GM21515 (cell line): ENCODE data around the gene STX8.
"Not testable (repeated sequence)": the region's sequence is repeated elsewhere in the genome, so short reads cannot be mapped to it uniquely, and the experiment has no call there.

Experiments
- ATAC-seq: cut with Tn5 transposase; IDR thresholded peaks from one replicate; pipeline ENCODE4 v1.9.1; 2021; ENCODE audit not compliant: unreplicated experiment

STX8 gene

GRCh38 chr17:9270921-9271320 is 304.7 kb downstream of the STX8 start:
- no peak for ATAC-seq

- ATAC-seq: no peak
Measured at GRCh38 chr17:9269350-9270035, 306.1 kb downstream of the STX8 start.

DNA sequence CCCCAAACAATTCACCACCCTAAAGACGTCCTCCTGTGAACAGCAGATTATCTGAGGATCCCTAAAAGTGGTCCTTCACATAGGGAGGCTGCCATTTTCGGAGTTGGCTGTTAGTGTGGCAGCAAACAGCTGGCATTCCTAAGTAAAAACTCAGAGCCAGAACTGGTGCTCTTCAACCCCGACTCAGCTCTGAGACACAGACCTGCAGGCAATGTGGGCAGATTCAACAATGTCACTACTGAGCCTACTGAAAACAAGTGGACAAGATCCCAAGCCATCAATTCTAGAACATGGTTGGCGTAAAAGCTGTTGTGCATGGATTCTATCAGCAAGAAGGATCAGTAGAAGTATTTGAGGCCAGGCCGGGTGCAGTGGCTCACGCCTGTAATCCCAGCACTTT is 307.1 kb downstream of the STX8 start:
- no peak for ATAC-seq

DNA sequence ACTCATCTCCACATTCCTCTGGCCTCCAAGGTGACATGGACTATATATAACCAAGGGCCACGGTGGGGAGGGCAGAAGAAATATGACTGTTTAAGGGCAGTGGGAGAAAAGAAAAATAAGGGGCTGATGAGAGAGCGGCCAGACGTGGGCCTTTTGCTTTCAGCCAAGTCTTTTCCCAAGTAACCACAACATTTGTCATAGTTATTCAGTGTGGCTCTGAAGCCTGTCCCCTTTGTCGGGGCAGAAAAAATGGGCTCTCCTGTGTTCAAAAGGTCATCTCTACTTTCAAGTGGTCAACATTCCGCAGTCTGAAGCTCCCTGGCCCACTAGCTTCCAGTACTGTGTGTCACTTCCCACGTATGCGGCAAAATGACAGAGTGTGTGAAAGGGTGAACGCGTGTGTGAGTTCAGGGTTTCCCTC is 308.9 kb downstream of the STX8 start:
- ATAC-seq: no peak

DNA sequence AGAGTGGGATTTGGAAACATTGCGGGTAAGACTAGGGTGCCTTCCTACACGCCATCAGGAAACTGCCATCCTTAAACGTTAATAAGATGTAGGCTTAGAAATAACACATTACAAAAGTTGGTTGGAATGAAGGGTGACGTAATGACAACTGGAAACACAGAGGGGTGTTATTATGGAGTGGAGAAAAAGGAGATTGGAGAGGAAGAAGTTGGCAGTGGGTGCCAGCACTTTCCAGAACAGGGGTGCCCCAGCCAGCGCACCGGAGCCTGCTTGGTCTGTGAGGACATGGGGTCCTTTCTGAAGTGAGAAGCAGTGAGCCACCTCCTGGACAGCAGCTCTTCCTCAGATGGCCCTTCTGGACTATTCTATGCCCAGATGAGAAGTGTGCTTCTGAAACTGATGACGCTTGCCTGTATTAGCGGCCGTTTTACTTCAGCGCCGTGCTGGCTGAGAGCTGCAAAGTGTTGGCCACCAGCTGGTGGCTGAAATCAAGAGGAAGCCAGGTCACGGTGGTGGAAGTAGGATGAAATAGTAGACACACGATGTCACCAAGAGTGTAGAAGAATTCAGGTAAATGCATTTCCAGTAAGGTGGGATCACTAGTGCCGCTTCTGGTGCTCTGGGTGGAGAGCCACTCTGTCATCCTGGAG is 309.5 kb downstream of the STX8 start:
- no peak for ATAC-seq

DNA sequence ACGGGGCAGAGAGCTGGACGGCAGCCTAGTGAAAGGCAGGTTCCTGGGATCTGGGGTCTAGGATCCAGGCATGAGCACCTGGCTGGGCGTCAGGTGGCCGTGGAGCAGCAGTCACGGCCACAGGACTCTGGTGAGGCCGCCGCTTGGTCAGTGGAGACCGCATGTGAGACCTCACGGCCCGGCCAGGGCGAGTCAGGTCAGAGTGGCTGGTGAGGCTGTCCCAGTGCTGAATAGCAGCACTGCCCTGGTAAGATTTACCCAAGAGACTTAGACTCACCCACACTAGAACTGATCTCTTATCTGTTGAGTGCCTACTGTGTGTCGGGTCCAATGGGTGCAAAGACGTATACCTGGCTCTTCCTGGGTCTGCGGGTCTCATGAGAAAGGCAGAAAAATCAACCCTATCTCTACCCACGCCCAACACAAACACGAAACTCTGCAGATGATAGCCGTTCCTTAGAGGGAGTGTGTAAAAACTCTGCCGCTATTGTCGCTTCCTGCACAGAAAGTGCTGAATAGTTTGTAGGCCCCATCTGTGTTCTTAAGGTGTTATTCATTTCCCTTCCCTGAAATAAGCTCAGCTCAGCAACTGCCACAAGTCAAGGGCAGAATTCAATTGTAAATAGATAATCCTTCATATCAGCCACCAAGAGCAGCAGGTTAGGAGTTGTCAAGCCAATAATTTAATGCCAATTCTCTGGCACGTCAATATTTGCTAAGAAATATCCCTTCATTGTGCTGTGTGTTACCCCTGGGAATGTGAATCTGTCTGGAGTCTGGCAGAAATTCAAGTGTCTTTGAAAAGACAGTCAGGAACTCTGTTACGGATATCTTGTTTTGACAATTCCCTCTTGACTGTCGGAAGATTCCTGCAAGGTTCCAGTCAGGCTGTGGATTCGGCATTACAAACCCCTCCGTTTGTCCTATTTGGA is 314.3 kb downstream of the STX8 start:
- ATAC-seq: no peak

- ATAC-seq: no peak
Measured at GRCh38 chr17:9259419-9259818, 316.2 kb downstream of the STX8 start.

GRCh38 chr17:9258115-9259015 is 317.3 kb downstream of the STX8 start:
- no peak for ATAC-seq

DNA sequence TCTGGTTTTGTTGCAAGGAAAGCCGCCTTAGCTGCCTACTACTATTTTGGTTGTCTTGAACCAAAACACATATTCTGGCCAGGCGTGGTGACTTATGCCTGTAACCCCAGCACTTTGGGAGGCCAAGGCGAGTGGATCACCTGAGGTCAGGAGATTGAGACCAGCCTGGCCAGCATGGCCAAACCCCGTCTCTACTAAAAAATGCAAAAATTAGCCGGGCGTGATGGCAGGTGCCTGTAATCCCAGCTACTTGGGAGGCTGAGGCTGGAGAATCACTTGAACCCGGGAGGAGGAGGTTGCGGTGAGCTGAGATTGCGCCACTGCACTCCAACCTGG is 318.0 kb downstream of the STX8 start:
- not testable (repeated sequence) for ATAC-seq

DNA sequence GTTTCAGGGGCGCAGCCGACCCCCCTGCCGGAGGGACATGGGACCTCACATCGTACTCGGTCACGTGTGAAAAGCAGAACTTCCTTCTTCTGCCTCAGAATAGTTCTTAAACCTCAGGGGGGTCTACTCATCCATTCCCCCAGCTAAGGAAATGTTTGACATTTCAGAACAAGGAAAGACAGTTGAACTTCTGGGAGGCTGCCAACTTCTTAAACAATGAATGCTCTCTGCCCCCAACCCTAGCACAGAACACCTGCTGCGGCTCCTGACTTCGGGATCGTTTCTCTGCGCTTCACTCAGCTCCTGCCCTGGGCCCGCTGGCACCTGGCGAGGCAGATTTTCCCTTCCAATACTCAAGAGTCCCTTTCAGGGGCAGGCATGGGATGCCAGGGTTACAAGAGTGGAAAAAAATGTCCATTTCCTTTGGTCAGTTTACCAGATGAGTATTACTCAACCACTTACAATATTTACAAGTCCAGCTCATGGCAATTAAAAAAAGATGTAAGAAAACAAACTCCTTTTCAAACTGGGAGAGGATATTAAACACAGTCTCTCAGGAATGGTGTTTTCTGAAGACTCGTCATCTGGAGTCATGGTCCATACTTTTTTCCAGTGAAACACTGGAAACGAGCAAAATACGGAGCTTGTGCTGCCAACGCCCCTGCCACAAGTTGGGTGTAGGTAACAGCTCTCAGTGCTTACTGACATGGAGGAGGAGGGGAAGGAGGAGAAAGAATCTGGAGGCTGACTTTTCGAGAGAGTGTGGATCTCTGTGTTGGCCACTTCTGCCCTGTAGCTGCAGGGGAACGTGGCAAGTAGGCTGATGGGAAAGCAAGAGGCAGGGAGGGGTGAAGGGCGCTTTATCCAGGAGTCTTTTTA is 318.6 kb downstream of the STX8 start:
- ATAC-seq: no peak

- no peak for ATAC-seq
Measured at GRCh38 chr17:9256361-9256750, 319.3 kb downstream of the STX8 start.

DNA sequence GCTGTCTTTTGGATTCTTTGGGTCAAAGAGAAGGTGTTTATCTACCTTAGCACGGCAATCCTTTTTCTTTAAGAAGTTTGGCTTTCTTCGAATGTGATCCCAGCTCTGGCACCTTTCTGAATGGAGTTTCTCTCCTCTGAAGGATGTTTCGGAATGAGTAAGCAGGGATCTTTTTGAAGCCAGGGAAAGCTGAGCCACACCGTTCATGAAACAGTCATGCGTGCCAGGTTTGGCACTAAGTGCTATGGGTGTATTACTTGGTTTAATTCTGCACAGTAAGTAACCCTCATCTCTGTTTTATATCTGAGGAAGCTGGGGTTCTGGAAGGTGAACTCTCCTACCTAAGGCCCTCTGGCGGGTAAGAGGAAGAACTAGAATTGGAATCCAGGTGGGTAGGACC is 319.8 kb downstream of the STX8 start:
- no peak for ATAC-seq

DNA sequence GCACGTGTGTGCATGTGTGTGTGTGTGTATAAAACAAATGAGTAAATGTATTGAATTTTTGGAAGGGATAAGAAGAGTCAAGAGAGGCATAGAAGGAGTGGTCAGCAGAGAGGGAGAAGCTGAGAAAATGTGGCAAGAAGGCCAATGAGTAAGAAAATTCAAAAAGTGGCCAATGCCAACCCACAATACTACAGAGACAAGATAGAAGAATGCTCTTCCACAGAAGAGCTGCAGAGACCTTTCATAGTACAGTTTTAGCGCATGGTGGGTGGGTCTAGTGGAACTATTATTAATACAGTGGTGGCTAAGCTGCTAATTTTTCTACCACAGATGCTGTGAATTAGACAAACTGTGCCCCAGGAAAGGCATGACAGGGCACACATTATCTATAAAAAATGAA is 320.8 kb downstream of the STX8 start:
- no peak for ATAC-seq

- no peak for ATAC-seq
Measured at GRCh38 chr17:9253308-9253707, 322.3 kb downstream of the STX8 start.

GRCh38 chr17:9251273-9251672 is 324.3 kb downstream of the STX8 start:
- no peak for ATAC-seq

GRCh38 chr17:9249245-9249953 is 326.2 kb downstream of the STX8 start:
- no peak for ATAC-seq

- no peak for ATAC-seq
Measured at GRCh38 chr17:9247401-9247938, 328.1 kb downstream of the STX8 start.

DNA sequence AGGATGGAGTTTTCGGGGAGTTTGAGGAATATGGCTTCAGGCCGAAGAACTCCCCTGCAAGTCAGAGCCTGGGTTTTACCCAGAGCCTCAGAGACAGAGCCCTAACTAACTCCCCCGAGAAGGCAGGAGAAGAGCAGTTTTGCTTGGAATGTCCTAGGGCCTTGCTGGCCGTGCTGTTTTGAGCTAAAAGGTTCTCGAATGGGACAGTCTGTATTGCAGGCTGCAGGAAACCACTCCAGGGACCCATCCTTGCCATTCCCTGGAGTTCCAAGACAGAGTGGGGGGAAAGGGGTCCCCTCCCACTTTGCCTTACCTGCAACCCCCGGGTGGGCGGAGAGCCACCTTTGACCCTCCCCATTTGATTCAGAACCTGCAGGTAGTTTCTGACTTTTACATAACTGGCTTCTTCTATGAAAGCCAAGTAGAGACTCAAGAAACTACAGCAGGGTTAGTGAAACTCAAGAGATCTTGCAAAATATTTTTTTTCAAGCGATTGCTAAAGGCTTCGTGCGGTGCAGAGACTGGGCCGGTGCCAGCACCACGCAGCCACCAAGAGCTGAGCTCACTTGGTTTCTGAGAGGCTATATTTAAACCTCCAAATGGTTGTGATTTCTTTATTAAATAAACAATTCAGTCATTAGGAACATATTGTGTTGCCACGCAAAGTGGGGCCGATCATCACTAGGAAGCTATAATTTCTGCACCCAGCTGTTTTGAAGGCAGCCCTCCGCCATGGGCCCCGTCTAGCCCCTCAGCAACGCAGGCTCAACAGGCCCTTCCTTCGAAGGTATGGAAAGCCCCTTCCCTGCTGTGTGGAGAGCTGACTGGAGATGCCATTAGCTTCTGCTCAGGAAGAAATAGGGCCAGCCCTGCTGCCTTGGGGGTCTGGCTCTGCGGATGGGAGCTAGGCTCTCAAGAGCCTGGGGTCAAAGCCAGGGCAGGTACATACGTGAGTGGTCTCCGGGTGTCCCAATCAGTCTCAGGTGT is 331.3 kb downstream of the STX8 start:
- ATAC-seq: no peak
